H9 (cell line): ENCODE measurements around the gene TNXB. TPM values are rescaled to one million over a fixed set of nuclear protein-coding genes. Genes with fewer than 3 reads are reported as not detected.
A peak's percentile ranks its signal among the peaks of the same experiment; 100 is the strongest.

Source experiments
- DNase-seq: peaks from one replicate; pipeline ENCODE4 v3.0.0-alpha.2; 2017
- H2AFZ ChIP-seq: one replicate; pipeline ENCODE4 v1.6.1; 2013; ENCODE audit warnings: mild to moderate bottlenecking, low read length, control low read depth, moderate library complexity
- H2AK5ac ChIP-seq: 2 replicates; pipeline ENCODE4 v1.6.1; 2013; ENCODE audit warnings: low read length, control low read depth, mixed read lengths; ENCODE audit not compliant: insufficient read length
- H2BK120ac ChIP-seq: one replicate; pipeline ENCODE4 v1.6.1; 2013; ENCODE audit warnings: low read depth, mild to moderate bottlenecking, low read length, control low read depth, inconsistent platforms; ENCODE audit not compliant: poor library complexity, severe bottlenecking
- H2BK12ac ChIP-seq: 2 replicates; pipeline ENCODE4 v1.6.1; 2013; ENCODE audit warnings: low read length, control low read depth, mixed read lengths, low read depth; ENCODE audit not compliant: insufficient read length
- H2BK15ac ChIP-seq: 2 replicates; pipeline ENCODE4 v1.6.1; 2013; ENCODE audit warnings: low read depth, low read length, control low read depth
- H2BK20ac ChIP-seq: one replicate; pipeline ENCODE4 v1.6.1; 2013; ENCODE audit warnings: low read depth, mild to moderate bottlenecking, low read length, control low read depth, inconsistent platforms; ENCODE audit not compliant: poor library complexity, severe bottlenecking
- H2BK5ac ChIP-seq: 2 replicates; pipeline ENCODE4 v1.6.1; 2013; ENCODE audit warnings: low read length, control low read depth, mixed read lengths; ENCODE audit not compliant: insufficient read length
- H3K14ac ChIP-seq: 2 replicates; pipeline ENCODE4 v1.6.1; 2013; ENCODE audit warnings: low read length, control low read depth; ENCODE audit not compliant: insufficient read depth
- H3K18ac ChIP-seq: 2 replicates; pipeline ENCODE4 v1.6.1; 2013; ENCODE audit warnings: low read depth, mild to moderate bottlenecking, mixed read lengths, low read length, control low read depth; ENCODE audit not compliant: insufficient read length
- H3K23ac ChIP-seq: 2 replicates; pipeline ENCODE4 v1.6.1; 2013; ENCODE audit warnings: low read length, control low read depth, mixed read lengths, low read depth; ENCODE audit not compliant: insufficient read length
- H3K23me2 ChIP-seq: 2 replicates; pipeline ENCODE4 v1.6.1; 2013; ENCODE audit warnings: low read depth, mild to moderate bottlenecking, mixed read lengths, low read length, control low read depth; ENCODE audit not compliant: insufficient read length, poor library complexity, severe bottlenecking
- H3K27ac ChIP-seq: 2 replicates; pipeline ENCODE4 v1.5.1; 2013; ENCODE audit warnings: low read length, control low read depth, mixed read lengths, low read depth; ENCODE audit not compliant: insufficient read length
- H3K27me3 ChIP-seq: 2 replicates; pipeline ENCODE4 v1.6.1; 2013; ENCODE audit warnings: low read length, control low read depth, inconsistent platforms; ENCODE audit not compliant: insufficient read depth
- H3K4ac ChIP-seq: 2 replicates; pipeline ENCODE4 v1.6.1; 2013; ENCODE audit warnings: low read depth, mild to moderate bottlenecking, control low read depth, inconsistent platforms, low read length, moderate library complexity
- H3K4me1 ChIP-seq: 2 replicates; pipeline ENCODE4 v1.6.1; 2013; ENCODE audit warnings: low read length, control low read depth, inconsistent platforms; ENCODE audit not compliant: insufficient read depth
- H3K4me2 ChIP-seq: 2 replicates; pipeline ENCODE4 v1.6.1; 2013; ENCODE audit warnings: low read length, control low read depth, mixed read lengths; ENCODE audit not compliant: insufficient read length, insufficient read depth
- H3K56ac ChIP-seq: 2 replicates; pipeline ENCODE4 v1.6.1; 2013; ENCODE audit warnings: low read depth, mild to moderate bottlenecking, mixed read lengths, low read length, control low read depth; ENCODE audit not compliant: insufficient read length
- H3K79me1 ChIP-seq: 2 replicates; pipeline ENCODE4 v1.6.1; 2013; ENCODE audit warnings: low read depth, mild to moderate bottlenecking, moderate library complexity, low read length, control low read depth, inconsistent platforms; ENCODE audit not compliant: insufficient read depth, poor library complexity, severe bottlenecking
- H3K79me2 ChIP-seq: 2 replicates; pipeline ENCODE4 v1.6.1; 2013; ENCODE audit warnings: low read length, control low read depth, inconsistent platforms; ENCODE audit not compliant: insufficient read depth
- H3K9ac ChIP-seq: 2 replicates; pipeline ENCODE4 v1.6.1; 2013; ENCODE audit warnings: low read length, control low read depth, mixed read lengths; ENCODE audit not compliant: insufficient read length; ENCODE audit errors: extremely low read depth
- H3K9me3 ChIP-seq: one replicate; pipeline ENCODE4 v1.6.1; 2013; ENCODE audit warnings: low read depth, low read length, inconsistent platforms; ENCODE audit not compliant: control insufficient read depth
- H3T11ph ChIP-seq: one replicate; pipeline ENCODE4 v1.6.1; 2013; ENCODE audit warnings: mild to moderate bottlenecking, low read length, control low read depth, inconsistent platforms
- H4K20me1 ChIP-seq: one replicate; pipeline ENCODE4 v1.6.1; 2013; ENCODE audit not compliant: control insufficient read depth, insufficient read length, insufficient read depth
- H4K5ac ChIP-seq: 2 replicates; pipeline ENCODE4 v1.6.1; 2013; ENCODE audit warnings: low read depth, mild to moderate bottlenecking, mixed read lengths, low read length, control low read depth; ENCODE audit not compliant: insufficient read length
- H4K8ac ChIP-seq: replicated peaks from 2 replicates; pipeline ENCODE4 v1.6.1; 2013; ENCODE audit warnings: low read length, control low read depth, mixed read lengths, low read depth; ENCODE audit not compliant: insufficient read length
- H4K91ac ChIP-seq: 2 replicates; pipeline ENCODE4 v1.6.1; 2013; ENCODE audit warnings: low read depth, mild to moderate bottlenecking, moderate library complexity, mixed read lengths, low read length, control low read depth; ENCODE audit not compliant: insufficient read length
- H3K27ac Mint-ChIP-seq, 3 experiments: 2 replicates in 2 of 3; 3 replicates in 1 of 3; pipeline ENCODE4 v1.8.0; 2020 to 2021; ENCODE audit warnings: mixed read lengths in 3 of 3, mild to moderate bottlenecking in 1 of 3, moderate library complexity in 1 of 3
- H3K27me3 Mint-ChIP-seq: 2 replicates; pipeline ENCODE4 v1.8.0; 2021; ENCODE audit warnings: low read depth, mild to moderate bottlenecking, moderate library complexity, mixed read lengths
- H3K36me3 Mint-ChIP-seq, 3 experiments: 2 replicates in 2 of 3; 3 replicates in 1 of 3; pipeline ENCODE4 v1.8.0; 2020 to 2021; ENCODE audit warnings: low read depth in 3 of 3, mixed read lengths in 3 of 3; ENCODE audit not compliant: insufficient read depth in 1 of 3
- H3K4me1 Mint-ChIP-seq, 2 experiments: 2 replicates each; pipeline ENCODE4 v1.8.0; 2020; ENCODE audit warnings: mixed read lengths in 2 of 2
- H3K4me3 Mint-ChIP-seq, 2 experiments: 2 replicates in 1 of 2; 3 replicates in 1 of 2; pipeline ENCODE4 v1.8.0; 2020 to 2021; ENCODE audit warnings: mild to moderate bottlenecking in 2 of 2, mixed read lengths in 2 of 2, moderate library complexity in 1 of 2
- H3K9me3 Mint-ChIP-seq, 2 experiments: 2 replicates in 1 of 2; 3 replicates in 1 of 2; pipeline ENCODE4 v1.8.0; 2020; ENCODE audit warnings: mild to moderate bottlenecking in 2 of 2, mixed read lengths in 2 of 2, moderate library complexity in 1 of 2
- WGBS: extraction: QIAGEN DNeasy Blood & Tissue Kit; methylation state at CpG from one replicate; pipeline ENCODE4 v1.1.7; 2013; ENCODE audit warnings: missing lambda C conversion rate, low lambda C conversion rate, mixed read lengths; ENCODE audit not compliant: insufficient read length; ENCODE audit errors: extremely low coverage; 5-methylcytosine and 5-hydroxymethylcytosine counted together
- total RNA-seq: library from RNA; stranded (reverse); gene quantifications from 2 replicates; pipeline ENCODE4 v1.2.1, GENCODE V29; 2021
- TF ChIP-seq, protein P1 (sequence below): fragments of 200-600 bp; sonication (generic); conservative IDR thresholded peaks from 3 replicates; pipeline ENCODE4 v1.8.0; 2021; ENCODE audit warnings: antibody characterized with exemption, mild to moderate bottlenecking

TNXB gene
- total RNA-seq, 1 experiment from 2014 or later: 5.0 TPM

DNA sequence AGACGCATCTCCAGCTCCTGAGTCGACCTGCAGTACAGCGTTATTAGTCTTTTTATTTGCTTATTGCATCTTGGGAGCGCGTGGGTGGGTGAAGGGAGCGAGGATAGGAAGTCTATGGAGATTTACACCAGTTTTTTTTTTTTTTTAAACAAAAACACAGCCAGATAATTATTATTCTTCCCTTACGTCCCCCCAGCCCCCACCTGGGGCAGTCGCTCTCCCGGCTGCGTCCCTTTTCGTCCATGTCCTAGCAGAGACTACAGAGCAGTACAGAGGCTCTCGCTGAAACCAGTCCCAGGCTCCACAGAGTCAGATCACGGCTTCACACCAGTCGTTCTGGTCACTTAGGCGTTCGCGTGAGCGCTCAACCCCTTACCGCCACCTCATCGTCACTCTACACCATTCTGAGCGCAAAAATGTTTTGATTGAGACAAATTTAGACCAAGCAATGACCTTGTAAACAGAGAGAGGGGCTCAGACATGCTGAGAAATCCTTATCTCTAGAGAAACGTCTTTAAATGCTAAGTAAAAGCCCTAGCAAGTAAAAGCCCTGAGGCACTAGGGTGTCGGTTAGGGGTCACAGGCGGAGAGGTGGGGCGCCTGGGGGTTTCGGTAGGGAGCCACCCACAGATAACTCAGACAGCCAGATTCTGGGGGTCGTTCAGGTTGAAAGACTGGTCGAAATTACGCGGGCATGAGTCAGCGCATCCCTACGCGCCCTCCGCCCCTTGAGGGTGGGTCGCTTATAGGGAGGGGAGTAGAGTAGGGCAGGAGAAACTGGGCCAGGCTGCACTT lies 43.8 kb upstream of the TNXB start:
- Histone ChIP-seq H2BK5ac (no peak overlapping the region), H3K79me1 (no peaks in the 10 kb centered on the region), H3K9ac (peak overlapping the region; percentile 60), H3T11ph (no peak overlapping the region), H3K4me2 (peak overlapping the region; percentile 81), H3K14ac (peak overlapping the region; percentile 2; the same call in 1 of the 2 replicates), H3K79me2 (no peaks in the 10 kb centered on the region; the same call in 1 of the 2 replicates), H4K91ac (no peak overlapping the region), H3K9me3 (no peaks in the 10 kb centered on the region), H3K23ac (no peak overlapping the region), H2AFZ (no peak overlapping the region), H2BK15ac (no peak overlapping the region), H3K56ac (no peak overlapping the region), H2BK20ac (no peak overlapping the region), H4K5ac (no peak overlapping the region), H4K8ac (no peak overlapping the region), H3K27ac (no peak overlapping the region), H3K18ac (no peak overlapping the region), H3K4me1 (peaks cover 2% of the 10 kb centered on the region; the same call in 1 of the 2 replicates), H2BK120ac (no peak overlapping the region), H2AK5ac (no peak overlapping the region), H2BK12ac (no peak overlapping the region), H3K23me2 (peaks cover 41% of the 10 kb centered on the region), H4K20me1 (no peaks in the 10 kb centered on the region), H3K4ac (no peak overlapping the region), H3K27me3 (no peaks in the 10 kb centered on the region; the same call in 1 of the 2 replicates)
- no peaks in the 10 kb centered on the region for H3K9me3 Mint-ChIP-seq
- DNase-seq: peak; percentile 78
- WGBS: no CpG with 5 or more reads among the region's 35 CpGs
- peak overlapping the region; percentile 97 to 98 for H3K4me3 Mint-ChIP-seq
- H3K36me3 Mint-ChIP-seq: peaks cover 19 to 26% (median 23%) of the 10 kb centered on the region in 3 experiments
- H3K27ac Mint-ChIP-seq: peak overlapping the region in 2 of 3 experiments; percentile 99; a peak in 6 of 7 replicates
- peaks cover 4% of the 10 kb centered on the region for H3K27me3 Mint-ChIP-seq
- TF ChIP-seq, protein P1, sequence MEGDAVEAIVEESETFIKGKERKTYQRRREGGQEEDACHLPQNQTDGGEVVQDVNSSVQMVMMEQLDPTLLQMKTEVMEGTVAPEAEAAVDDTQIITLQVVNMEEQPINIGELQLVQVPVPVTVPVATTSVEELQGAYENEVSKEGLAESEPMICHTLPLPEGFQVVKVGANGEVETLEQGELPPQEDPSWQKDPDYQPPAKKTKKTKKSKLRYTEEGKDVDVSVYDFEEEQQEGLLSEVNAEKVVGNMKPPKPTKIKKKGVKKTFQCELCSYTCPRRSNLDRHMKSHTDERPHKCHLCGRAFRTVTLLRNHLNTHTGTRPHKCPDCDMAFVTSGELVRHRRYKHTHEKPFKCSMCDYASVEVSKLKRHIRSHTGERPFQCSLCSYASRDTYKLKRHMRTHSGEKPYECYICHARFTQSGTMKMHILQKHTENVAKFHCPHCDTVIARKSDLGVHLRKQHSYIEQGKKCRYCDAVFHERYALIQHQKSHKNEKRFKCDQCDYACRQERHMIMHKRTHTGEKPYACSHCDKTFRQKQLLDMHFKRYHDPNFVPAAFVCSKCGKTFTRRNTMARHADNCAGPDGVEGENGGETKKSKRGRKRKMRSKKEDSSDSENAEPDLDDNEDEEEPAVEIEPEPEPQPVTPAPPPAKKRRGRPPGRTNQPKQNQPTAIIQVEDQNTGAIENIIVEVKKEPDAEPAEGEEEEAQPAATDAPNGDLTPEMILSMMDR: no peak
- H3K4me1 Mint-ChIP-seq: peaks cover 35 to 51% of the 10 kb centered on the region in 2 experiments
